ENCODE measurements around the gene RSRC1.
"Not testable (repeated sequence)": the region's sequence is repeated elsewhere in the genome, so short reads cannot be mapped to it uniquely, and the experiment has no call there.

Gene RSRC1

DNA sequence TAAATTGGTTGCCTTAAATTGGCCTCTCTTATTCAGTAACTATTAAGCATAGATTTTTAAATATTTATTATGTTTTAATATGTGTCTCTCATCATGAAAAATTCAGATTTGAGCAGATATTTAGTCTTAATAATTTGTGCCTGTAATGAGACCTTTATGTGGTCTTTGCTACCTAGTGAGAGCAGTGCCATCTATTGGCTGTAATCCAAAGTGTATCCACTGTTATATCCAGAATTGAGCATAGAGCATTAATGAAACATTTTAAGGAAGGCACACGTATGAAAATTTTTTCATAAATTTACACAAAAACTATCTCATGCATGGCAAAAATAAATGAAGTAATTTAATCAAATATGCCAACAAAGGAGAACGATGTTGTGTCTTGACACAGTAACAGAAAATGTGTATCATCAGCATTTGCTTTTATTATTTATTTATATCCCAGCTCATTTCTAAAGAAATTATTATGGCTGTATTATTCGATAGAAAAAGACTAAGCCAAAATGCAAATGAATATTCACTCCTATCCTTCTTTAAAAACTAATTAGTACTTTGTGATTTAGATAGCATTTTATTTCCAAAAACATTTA lies 203.5 kb downstream of the RSRC1 start:
- peak; percentile 43 for DNase-seq
- H3K4ac ChIP-seq (ENCODE audit: low read depth in 1 of 2, low read length in 2 of 2): no peak overlapping the region
- no peak overlapping the region for H2BK15ac ChIP-seq (ENCODE audit: low read depth, poor library complexity, severe bottlenecking)
- H3K23ac ChIP-seq (ENCODE audit: low read length in 2 of 2): no peak overlapping the region
- H3K27me3 ChIP-seq (ENCODE audit: control insufficient read depth in 1 of 2, insufficient read depth in 1 of 2, low read length in 2 of 2): no peaks in the 10 kb centered on the region
- H3K36me3 ChIP-seq (ENCODE audit: control insufficient read depth in 1 of 2, insufficient read depth in 2 of 2, low read depth in 1 of 2, low read length in 2 of 2): no peaks in the 10 kb centered on the region
- no peak overlapping the region for H3K4me3 ChIP-seq (ENCODE audit: insufficient read depth in 1 of 2, low read depth in 1 of 2, low read length in 2 of 2)
- H2BK5ac ChIP-seq (ENCODE audit: low read depth, low read length, poor library complexity, severe bottlenecking): no peak overlapping the region
- WGBS: no CpG with 5 or more reads among the region's 3 CpGs
- no peak overlapping the region for H3K18ac ChIP-seq (ENCODE audit: low read depth in 1 of 2, low read length in 2 of 2)
- no peak overlapping the region for H3K14ac ChIP-seq (ENCODE audit: low read length in 2 of 2)
- no peak overlapping the region for H2BK12ac ChIP-seq (ENCODE audit: low read length in 2 of 2)
- H4K91ac ChIP-seq (ENCODE audit: low read length): no peak overlapping the region
- H3K27ac ChIP-seq (ENCODE audit: low read length, poor library complexity, severe bottlenecking): no peak overlapping the region
- H3K79me1 ChIP-seq (replicated peaks; ENCODE audit: low read length, poor library complexity, severe bottlenecking): peaks cover 1% of the 10 kb centered on the region
- H2BK120ac ChIP-seq (ENCODE audit: low read depth, low read length): no peak overlapping the region
- H2AK5ac ChIP-seq (ENCODE audit: low read length, severe bottlenecking): no peak overlapping the region
- H2AFZ ChIP-seq (ENCODE audit: low read depth, low read length): no peak overlapping the region
- no peak overlapping the region for H4K8ac ChIP-seq (ENCODE audit: low read length)
- H3K9ac ChIP-seq (ENCODE audit: low read length): no peak overlapping the region
- no peak overlapping the region for H3K4me2 ChIP-seq (ENCODE audit: low read length, poor library complexity, severe bottlenecking)
- no peaks in the 10 kb centered on the region for H3K4me1 ChIP-seq (ENCODE audit: control insufficient read depth, insufficient read depth, low read depth, low read length)
- H3K9me3 ChIP-seq (ENCODE audit: control insufficient read depth, low read length): no peaks in the 10 kb centered on the region

DNA sequence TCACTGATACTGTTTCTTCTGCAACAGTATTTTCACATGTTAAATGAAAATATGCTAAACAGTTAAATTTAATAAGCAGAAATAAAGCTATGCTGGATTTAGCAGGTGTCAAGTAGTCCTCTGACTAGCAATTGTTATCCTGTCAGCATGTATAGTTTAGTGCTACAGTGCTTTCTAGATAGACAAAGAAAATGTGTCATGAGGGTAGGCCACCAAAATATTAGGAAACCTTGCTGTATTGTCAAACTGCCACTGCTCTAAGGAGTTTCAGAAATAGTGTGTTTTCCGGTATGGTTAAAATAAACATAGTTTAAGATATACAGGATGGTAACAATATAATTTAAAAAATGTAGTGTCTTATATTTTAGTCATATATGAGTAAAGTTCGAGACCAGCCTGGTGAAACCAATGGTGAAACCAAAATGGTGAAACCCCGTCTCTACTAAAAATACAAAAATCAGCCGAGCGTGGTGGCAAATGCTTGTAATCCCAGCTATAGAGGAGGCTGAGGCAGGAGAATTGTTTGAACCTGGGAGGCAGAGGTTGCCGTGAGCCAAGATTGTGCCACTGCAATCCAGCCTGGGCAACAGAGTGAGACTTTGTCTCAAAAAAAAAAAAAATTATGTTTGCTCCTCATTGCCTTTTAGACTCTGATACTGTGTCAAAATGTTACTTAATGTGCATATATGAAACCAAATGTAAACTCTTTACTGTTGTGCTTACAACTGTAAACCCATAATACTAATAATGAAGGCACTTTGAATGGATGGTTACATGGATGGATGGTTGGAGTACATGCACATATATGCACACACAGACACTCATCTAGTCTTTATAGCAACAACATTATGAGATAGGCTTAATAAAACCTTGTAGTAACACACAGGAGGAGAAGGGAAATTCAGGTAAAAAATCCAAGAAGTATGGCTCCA lies 204.8 kb downstream of the RSRC1 start:
- H4K8ac ChIP-seq (ENCODE audit: low read length): no peak overlapping the region
- H3K4me3 ChIP-seq (ENCODE audit: insufficient read depth in 1 of 2, low read depth in 1 of 2, low read length in 2 of 2): no peak overlapping the region
- no peaks in the 10 kb centered on the region for H3K9me3 ChIP-seq (ENCODE audit: control insufficient read depth, low read length)
- H3K36me3 ChIP-seq (ENCODE audit: control insufficient read depth in 1 of 2, insufficient read depth in 2 of 2, low read depth in 1 of 2, low read length in 2 of 2): no peaks in the 10 kb centered on the region
- no peak overlapping the region for H3K18ac ChIP-seq (ENCODE audit: low read depth in 1 of 2, low read length in 2 of 2)
- WGBS: 100% methylated on average over 5 of the region's 6 CpGs
- H2BK5ac ChIP-seq (ENCODE audit: low read depth, low read length, poor library complexity, severe bottlenecking): no peak overlapping the region
- no peaks in the 10 kb centered on the region for H3K27me3 ChIP-seq (ENCODE audit: control insufficient read depth in 1 of 2, insufficient read depth in 1 of 2, low read length in 2 of 2)
- no peak overlapping the region for H2BK120ac ChIP-seq (ENCODE audit: low read depth, low read length)
- H2AFZ ChIP-seq (ENCODE audit: low read depth, low read length): no peak overlapping the region
- no peak overlapping the region for H3K4me2 ChIP-seq (ENCODE audit: low read length, poor library complexity, severe bottlenecking)
- no peak overlapping the region for H2BK15ac ChIP-seq (ENCODE audit: low read depth, poor library complexity, severe bottlenecking)
- DNase-seq: no peak
- H3K4me1 ChIP-seq (ENCODE audit: control insufficient read depth, insufficient read depth, low read depth, low read length): no peaks in the 10 kb centered on the region
- H2BK12ac ChIP-seq (ENCODE audit: low read length in 2 of 2): no peak overlapping the region
- no peak overlapping the region for H3K9ac ChIP-seq (ENCODE audit: low read length)
- H3K14ac ChIP-seq (ENCODE audit: low read length in 2 of 2): no peak overlapping the region
- H3K27ac ChIP-seq (ENCODE audit: low read length, poor library complexity, severe bottlenecking): no peak overlapping the region
- no peak overlapping the region for H4K91ac ChIP-seq (ENCODE audit: low read length)
- H2AK5ac ChIP-seq (ENCODE audit: low read length, severe bottlenecking): no peak overlapping the region
- peaks cover 1% of the 10 kb centered on the region for H3K79me1 ChIP-seq (replicated peaks; ENCODE audit: low read length, poor library complexity, severe bottlenecking)
- no peak overlapping the region for H3K4ac ChIP-seq (ENCODE audit: low read depth in 1 of 2, low read length in 2 of 2)
- no peak overlapping the region for H3K23ac ChIP-seq (ENCODE audit: low read length in 2 of 2)

DNA sequence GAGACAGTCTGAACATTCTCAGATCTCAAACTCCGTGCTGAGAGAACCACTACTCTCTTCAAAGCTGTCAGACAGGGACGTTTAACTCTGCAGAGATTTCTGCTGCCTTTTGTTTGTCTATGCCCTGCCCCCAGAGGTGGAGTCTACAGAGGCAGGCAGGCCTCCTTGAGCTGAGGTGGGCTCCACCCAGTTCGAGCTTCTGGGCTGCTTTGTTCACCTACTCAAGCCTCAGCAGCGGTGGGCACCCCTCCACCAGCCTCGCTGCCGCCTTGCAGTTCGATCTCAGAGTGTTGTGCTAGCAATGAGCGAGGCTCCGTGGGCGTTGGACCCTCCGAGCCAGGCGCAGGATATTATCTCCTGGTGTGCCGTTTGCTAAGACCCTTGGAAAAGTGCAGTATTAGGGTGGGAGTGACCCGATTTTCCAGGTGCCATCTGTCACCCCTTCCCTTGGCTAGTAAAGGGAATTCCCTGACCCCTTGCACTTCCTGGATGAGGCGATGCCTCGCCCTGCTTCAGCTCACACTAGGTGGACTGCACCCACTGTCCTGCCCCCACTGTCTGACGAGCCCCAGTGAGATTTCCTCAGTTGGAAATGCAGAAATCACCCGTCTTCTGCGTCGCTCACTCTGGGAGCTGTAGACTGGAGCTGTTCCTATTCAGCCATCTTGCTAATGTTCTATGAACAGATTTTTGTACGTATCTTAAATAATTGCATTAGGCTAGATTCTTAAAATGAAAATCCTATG lies 220.0 kb downstream of the RSRC1 start:
- Histone ChIP-seq H3K4me2 (ENCODE audit: low read length, poor library complexity, severe bottlenecking) (peak overlapping the region; percentile 63), H2AFZ (ENCODE audit: low read depth, low read length) (peak overlapping the region; percentile 27), H4K8ac (ENCODE audit: low read length) (peak overlapping the region; percentile 85), H3K4me3 (ENCODE audit: insufficient read depth in 1 of 2, low read depth in 1 of 2, low read length in 2 of 2) (peak overlapping the region; percentile 50 to 72), H3K9ac (ENCODE audit: low read length) (peak overlapping the region; percentile 51)
- not testable (repeated sequence) for H2BK15ac ChIP-seq (ENCODE audit: low read depth, poor library complexity, severe bottlenecking); H3K23ac ChIP-seq (ENCODE audit: low read length in 2 of 2); H3K4me1 ChIP-seq (ENCODE audit: control insufficient read depth, insufficient read depth, low read depth, low read length); H3K27me3 ChIP-seq (ENCODE audit: control insufficient read depth in 1 of 2, insufficient read depth in 1 of 2, low read length in 2 of 2); H2BK120ac ChIP-seq (ENCODE audit: low read depth, low read length); H3K14ac ChIP-seq (ENCODE audit: low read length in 2 of 2); H3K9me3 ChIP-seq (ENCODE audit: control insufficient read depth, low read length); DNase-seq; H2AK5ac ChIP-seq (ENCODE audit: low read length, severe bottlenecking); H3K18ac ChIP-seq (ENCODE audit: low read depth in 1 of 2, low read length in 2 of 2); H3K79me1 ChIP-seq (replicated peaks; ENCODE audit: low read length, poor library complexity, severe bottlenecking); H2BK5ac ChIP-seq (ENCODE audit: low read depth, low read length, poor library complexity, severe bottlenecking); H3K36me3 ChIP-seq (ENCODE audit: control insufficient read depth in 1 of 2, insufficient read depth in 2 of 2, low read depth in 1 of 2, low read length in 2 of 2); H3K4ac ChIP-seq (ENCODE audit: low read depth in 1 of 2, low read length in 2 of 2); H4K91ac ChIP-seq (ENCODE audit: low read length); H2BK12ac ChIP-seq (ENCODE audit: low read length in 2 of 2); H3K27ac ChIP-seq (ENCODE audit: low read length, poor library complexity, severe bottlenecking)
- WGBS: 31% methylated on average over 20 of the region's 21 CpGs

DNA sequence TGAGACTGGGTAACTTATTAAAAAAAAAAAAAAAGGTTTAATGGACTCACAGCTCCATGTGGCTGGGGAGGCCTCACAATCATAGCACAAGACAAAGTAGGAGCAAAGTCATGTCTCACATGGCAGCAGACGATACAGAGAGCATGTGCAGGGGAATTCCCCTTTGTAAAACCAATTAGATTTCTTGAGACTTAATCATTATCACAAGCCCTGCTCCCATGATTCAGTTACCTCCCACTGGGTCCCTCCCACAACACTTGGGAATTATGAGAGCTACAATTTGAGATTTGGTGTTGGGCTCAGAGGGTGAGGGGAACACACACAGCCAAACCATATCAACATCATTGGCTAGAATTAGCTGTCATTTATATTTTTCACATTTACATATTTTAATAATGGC lies 221.0 kb downstream of the RSRC1 start:
- Histone ChIP-seq H3K79me1 (replicated peaks; ENCODE audit: low read length, poor library complexity, severe bottlenecking) (no peaks in the 10 kb centered on the region), H3K9me3 (ENCODE audit: control insufficient read depth, low read length) (no peaks in the 10 kb centered on the region), H3K23ac (ENCODE audit: low read length in 2 of 2) (no peak overlapping the region), H3K27me3 (ENCODE audit: control insufficient read depth in 1 of 2, insufficient read depth in 1 of 2, low read length in 2 of 2) (no peaks in the 10 kb centered on the region), H3K36me3 (ENCODE audit: control insufficient read depth in 1 of 2, insufficient read depth in 2 of 2, low read depth in 1 of 2, low read length in 2 of 2) (no peaks in the 10 kb centered on the region), H3K27ac (ENCODE audit: low read length, poor library complexity, severe bottlenecking) (no peak overlapping the region), H3K4ac (ENCODE audit: low read depth in 1 of 2, low read length in 2 of 2) (no peak overlapping the region), H4K8ac (ENCODE audit: low read length) (no peak overlapping the region), H2AK5ac (ENCODE audit: low read length, severe bottlenecking) (no peak overlapping the region), H2AFZ (ENCODE audit: low read depth, low read length) (no peak overlapping the region), H3K9ac (ENCODE audit: low read length) (no peak overlapping the region), H3K14ac (ENCODE audit: low read length in 2 of 2) (no peak overlapping the region), H2BK12ac (ENCODE audit: low read length in 2 of 2) (no peak overlapping the region), H4K91ac (ENCODE audit: low read length) (no peak overlapping the region), H3K4me1 (ENCODE audit: control insufficient read depth, insufficient read depth, low read depth, low read length) (peaks cover 2% of the 10 kb centered on the region), H2BK120ac (ENCODE audit: low read depth, low read length) (no peak overlapping the region), H2BK5ac (ENCODE audit: low read depth, low read length, poor library complexity, severe bottlenecking) (peak overlapping the region; percentile 19), H3K18ac (ENCODE audit: low read depth in 1 of 2, low read length in 2 of 2) (no peak overlapping the region), H3K4me2 (ENCODE audit: low read length, poor library complexity, severe bottlenecking) (no peak overlapping the region), H2BK15ac (ENCODE audit: low read depth, poor library complexity, severe bottlenecking) (no peak overlapping the region), H3K4me3 (ENCODE audit: insufficient read depth in 1 of 2, low read depth in 1 of 2, low read length in 2 of 2) (no peak overlapping the region)
- 89% methylated on average over 1 of the region's 1 CpG for WGBS
- DNase-seq: peak; percentile 21

Data from mesenchymal stem cell (in vitro differentiated cells and primary cell).